K562 (cell line): ENCODE results near the gene RPS28.
"Not testable (repeated sequence)": the region's sequence is repeated elsewhere in the genome, so short reads cannot be mapped to it uniquely, and the experiment has no call there.

Experiments
- CEBPB ChIP-seq: fragments of 450-650 bp; IDR thresholded peaks from 2 replicates; pipeline ENCODE4 v1.6.1; 2016; ENCODE audit warnings: missing genetic modification characterization, missing compliant biosample characterization
- SMAD3 ChIP-seq: fragments of 450-650 bp; formaldehyde crosslinking; conservative IDR thresholded peaks from 2 replicates; pipeline ENCODE4 v1.4.0; 2020; ENCODE audit warnings: mild to moderate bottlenecking
- ZBTB49 ChIP-seq: sonication (generic); formaldehyde crosslinking; IDR thresholded peaks from 2 replicates; pipeline ENCODE4 v1.8.0; 2022; ENCODE audit warnings: missing genetic modification reagents, mild to moderate bottlenecking, borderline replicate concordance
- TF ChIP-seq, protein P1 (sequence below), 2 experiments: fragments of 450-650 bp in 1 of 2; sonication (generic) in 1 of 2; formaldehyde crosslinking in 1 of 2; IDR thresholded peaks; 2 replicates each; pipeline versions ENCODE4 v1.7.1 to v1.9.0; 2016 to 2022; ENCODE audit warnings: inconsistent platforms in 1 of 2, mild to moderate bottlenecking in 1 of 2, missing genetic modification reagents in 1 of 2

DNA sequence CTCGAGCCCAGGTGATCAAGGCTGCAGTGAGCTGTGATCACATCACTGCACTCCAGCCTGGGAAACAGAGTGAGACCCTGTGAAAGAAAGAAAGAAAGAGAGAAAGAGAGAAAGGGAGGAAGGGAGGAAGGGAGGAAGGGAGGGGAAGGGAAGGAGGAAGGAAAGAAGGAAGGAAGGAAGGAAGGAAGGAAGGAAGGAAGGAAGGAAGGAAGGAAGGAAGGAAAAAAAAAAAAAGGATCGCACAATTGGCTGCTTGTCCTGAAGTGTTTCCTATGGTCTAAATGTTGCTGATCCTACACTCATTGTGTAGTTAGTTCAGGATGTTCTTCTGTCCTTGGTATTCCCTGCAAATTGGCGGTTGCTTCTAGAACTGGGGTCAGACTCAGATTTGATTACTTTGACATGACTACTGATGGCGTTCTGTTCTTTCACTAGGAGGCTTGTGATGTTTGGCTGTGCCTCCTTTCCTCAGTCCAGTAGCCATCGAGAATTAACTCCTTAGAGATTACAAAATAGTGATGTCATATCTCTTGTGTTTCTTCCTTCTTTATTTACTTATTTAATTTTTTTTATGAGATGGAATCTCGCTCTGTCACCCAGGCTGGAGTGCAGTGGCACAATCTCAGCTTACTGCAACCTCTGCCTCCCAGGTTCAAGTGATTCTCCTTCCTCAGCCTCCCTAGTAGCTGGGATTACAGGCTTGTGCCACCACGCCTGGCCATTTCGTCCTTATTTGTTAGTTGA lies 28.5 kb downstream of the RPS28 start:
- TF ChIP-seq ZBTB49; SMAD3; CEBPB (tag): not testable (repeated sequence)
- TF ChIP-seq, protein P1, sequence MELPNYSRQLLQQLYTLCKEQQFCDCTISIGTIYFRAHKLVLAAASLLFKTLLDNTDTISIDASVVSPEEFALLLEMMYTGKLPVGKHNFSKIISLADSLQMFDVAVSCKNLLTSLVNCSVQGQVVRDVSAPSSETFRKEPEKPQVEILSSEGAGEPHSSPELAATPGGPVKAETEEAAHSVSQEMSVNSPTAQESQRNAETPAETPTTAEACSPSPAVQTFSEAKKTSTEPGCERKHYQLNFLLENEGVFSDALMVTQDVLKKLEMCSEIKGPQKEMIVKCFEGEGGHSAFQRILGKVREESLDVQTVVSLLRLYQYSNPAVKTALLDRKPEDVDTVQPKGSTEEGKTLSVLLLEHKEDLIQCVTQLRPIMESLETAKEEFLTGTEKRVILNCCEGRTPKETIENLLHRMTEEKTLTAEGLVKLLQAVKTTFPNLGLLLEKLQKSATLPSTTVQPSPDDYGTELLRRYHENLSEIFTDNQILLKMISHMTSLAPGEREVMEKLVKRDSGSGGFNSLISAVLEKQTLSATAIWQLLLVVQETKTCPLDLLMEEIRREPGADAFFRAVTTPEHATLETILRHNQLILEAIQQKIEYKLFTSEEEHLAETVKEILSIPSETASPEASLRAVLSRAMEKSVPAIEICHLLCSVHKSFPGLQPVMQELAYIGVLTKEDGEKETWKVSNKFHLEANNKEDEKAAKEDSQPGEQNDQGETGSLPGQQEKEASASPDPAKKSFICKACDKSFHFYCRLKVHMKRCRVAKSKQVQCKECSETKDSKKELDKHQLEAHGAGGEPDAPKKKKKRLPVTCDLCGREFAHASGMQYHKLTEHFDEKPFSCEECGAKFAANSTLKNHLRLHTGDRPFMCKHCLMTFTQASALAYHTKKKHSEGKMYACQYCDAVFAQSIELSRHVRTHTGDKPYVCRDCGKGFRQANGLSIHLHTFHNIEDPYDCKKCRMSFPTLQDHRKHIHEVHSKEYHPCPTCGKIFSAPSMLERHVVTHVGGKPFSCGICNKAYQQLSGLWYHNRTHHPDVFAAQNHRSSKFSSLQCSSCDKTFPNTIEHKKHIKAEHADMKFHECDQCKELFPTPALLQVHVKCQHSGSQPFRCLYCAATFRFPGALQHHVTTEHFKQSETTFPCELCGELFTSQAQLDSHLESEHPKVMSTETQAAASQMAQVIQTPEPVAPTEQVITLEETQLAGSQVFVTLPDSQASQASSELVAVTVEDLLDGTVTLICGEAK (IDR thresholded peaks at IDR 0.05) = not testable (repeated sequence)
- TF ChIP-seq, protein P1 (CRISPR knock-in tag; IDR thresholded peaks at IDR 0.05) = not testable (repeated sequence)
